Prostate gland (tissue), 2 donors: Measurements from ENCODE around the gene COPS6.

Experiments used
- POLR2A ChIP-seq: fragments of 450-650 bp; IDR thresholded peaks from one replicate; pipeline ENCODE4 v1.6.1; 2016; ENCODE audit warnings: antibody characterized with exemption, mild to moderate bottlenecking
- POLR2AphosphoS5 ChIP-seq: sonication (generic); formaldehyde crosslinking; IDR thresholded peaks from one replicate; pipeline ENCODE4 v1.6.1; 2017; ENCODE audit warnings: antibody characterized with exemption
- TF ChIP-seq, protein P1 (sequence below), 4 experiments: fragments of 200-600 bp in 2 of 4; fragments of 450-650 bp in 2 of 4; sonication (generic) in 2 of 4; IDR thresholded peaks; 1 replicate in 3 of 4; 2 replicates in 1 of 4; pipeline ENCODE4 v1.5.1; 2016 to 2019; ENCODE audit warnings: antibody characterized with exemption in 4 of 4, mild to moderate bottlenecking in 2 of 4, moderate library complexity in 2 of 4

- TF ChIP-seq POLR2A = no peak
- TF ChIP-seq, protein P1, sequence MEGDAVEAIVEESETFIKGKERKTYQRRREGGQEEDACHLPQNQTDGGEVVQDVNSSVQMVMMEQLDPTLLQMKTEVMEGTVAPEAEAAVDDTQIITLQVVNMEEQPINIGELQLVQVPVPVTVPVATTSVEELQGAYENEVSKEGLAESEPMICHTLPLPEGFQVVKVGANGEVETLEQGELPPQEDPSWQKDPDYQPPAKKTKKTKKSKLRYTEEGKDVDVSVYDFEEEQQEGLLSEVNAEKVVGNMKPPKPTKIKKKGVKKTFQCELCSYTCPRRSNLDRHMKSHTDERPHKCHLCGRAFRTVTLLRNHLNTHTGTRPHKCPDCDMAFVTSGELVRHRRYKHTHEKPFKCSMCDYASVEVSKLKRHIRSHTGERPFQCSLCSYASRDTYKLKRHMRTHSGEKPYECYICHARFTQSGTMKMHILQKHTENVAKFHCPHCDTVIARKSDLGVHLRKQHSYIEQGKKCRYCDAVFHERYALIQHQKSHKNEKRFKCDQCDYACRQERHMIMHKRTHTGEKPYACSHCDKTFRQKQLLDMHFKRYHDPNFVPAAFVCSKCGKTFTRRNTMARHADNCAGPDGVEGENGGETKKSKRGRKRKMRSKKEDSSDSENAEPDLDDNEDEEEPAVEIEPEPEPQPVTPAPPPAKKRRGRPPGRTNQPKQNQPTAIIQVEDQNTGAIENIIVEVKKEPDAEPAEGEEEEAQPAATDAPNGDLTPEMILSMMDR (IDR thresholded peaks at IDR 0.05) = no peak
- no peak for TF ChIP-seq POLR2AphosphoS5
Observed at GRCh38 chr7:100111156-100111555, 22.4 kb downstream of the COPS6 start.
